IMR-90 (cell line): Measurements from ENCODE around the gene ZNF358. TPM values are rescaled to one million over a fixed set of nuclear protein-coding genes. Genes with fewer than 3 reads are reported as not detected.

Experiments
- ATAC-seq: fragments of 200-7000 bp; cut with Tn5 transposase; 2 replicates; pipeline ENCODE4 v1.9.1; 2020; ENCODE audit warnings: low read depth, mild to moderate bottlenecking, moderate library complexity
- BruUV-seq: library from RNA; stranded (reverse); fragments of 400-500 nt; replicated peaks from 2 replicates; lab custom pipeline; 2021; lab: Mats Ljungman, UMichigan
- CTCF ChIA-PET: fragments of 300-600 bp; formaldehyde crosslinking; extraction: SDS; loops from one replicate; lab custom pipeline; 2021; ENCODE audit warnings: antibody characterized with exemption; lab: Yijun Ruan, JAX
- POLR2A ChIA-PET: fragments of 300-600 bp; sonication (Branson Sonifier 250); formaldehyde crosslinking; loops from one replicate; lab custom pipeline; 2022; ENCODE audit warnings: antibody characterized with exemption; ENCODE audit not compliant: unreplicated experiment; lab: Charles Lee
- DNase-seq: peaks from one replicate; pipeline ENCODE4 v3.0.0; 2013
- H2AFZ ChIP-seq: replicated peaks from 2 replicates; pipeline ENCODE3; 2013; ENCODE audit warnings: low read length, mild to moderate bottlenecking; ENCODE audit not compliant: poor library complexity
- H2AK5ac ChIP-seq: 2 replicates; pipeline ENCODE4 v1.6.1; 2013; ENCODE audit warnings: low read depth, low read length, inconsistent platforms
- H2AK9ac ChIP-seq: replicated peaks from 2 replicates; pipeline ENCODE3; 2013; ENCODE audit warnings: mild to moderate bottlenecking, low read depth, low read length, moderate library complexity; ENCODE audit not compliant: poor library complexity
- H2BK120ac ChIP-seq: 2 replicates; pipeline ENCODE4 v1.6.1; 2013; ENCODE audit warnings: low read depth, low read length, inconsistent platforms
- H2BK15ac ChIP-seq: 3 replicates; pipeline ENCODE4 v1.6.1; 2013; ENCODE audit warnings: low read depth, low read length, inconsistent platforms
- H2BK20ac ChIP-seq: 2 replicates; pipeline ENCODE4 v1.6.1; 2013; ENCODE audit warnings: low read depth, mild to moderate bottlenecking, inconsistent platforms, low read length, moderate library complexity
- H2BK5ac ChIP-seq: 2 replicates; pipeline ENCODE4 v1.6.1; 2013; ENCODE audit warnings: mild to moderate bottlenecking, low read depth, low read length, inconsistent platforms; ENCODE audit not compliant: poor library complexity, severe bottlenecking
- H3K14ac ChIP-seq: replicated peaks from 2 replicates; pipeline ENCODE4 v1.6.1; 2013; ENCODE audit warnings: low read depth, low read length, inconsistent platforms
- H3K18ac ChIP-seq: 2 replicates; pipeline ENCODE4 v1.6.1; 2013; ENCODE audit warnings: low read depth, low read length, control low read depth
- H3K23ac ChIP-seq: 2 replicates; pipeline ENCODE4 v1.6.1; 2013; ENCODE audit warnings: low read depth, low read length, inconsistent platforms
- H3K27ac ChIP-seq: 2 replicates; pipeline ENCODE4 v1.5.1; 2013; ENCODE audit warnings: mild to moderate bottlenecking, control low read depth, low read length; ENCODE audit not compliant: insufficient read depth
- H3K27me3 ChIP-seq: 2 replicates; pipeline ENCODE4 v1.6.1; 2013; ENCODE audit warnings: low read length; ENCODE audit not compliant: control insufficient read depth, insufficient read depth
- H3K36me3 ChIP-seq: 2 replicates; pipeline ENCODE4 v1.6.1; 2013; ENCODE audit warnings: low read length, mixed read lengths; ENCODE audit not compliant: control insufficient read depth, insufficient read depth
- H3K4ac ChIP-seq: 2 replicates; pipeline ENCODE4 v1.6.1; 2013; ENCODE audit warnings: low read depth, low read length, inconsistent platforms
- H3K4me1 ChIP-seq: 2 replicates; pipeline ENCODE4 v1.6.1; 2013; ENCODE audit warnings: low read length, mixed read lengths; ENCODE audit not compliant: control insufficient read depth, insufficient read depth
- H3K4me2 ChIP-seq: 2 replicates; pipeline ENCODE4 v1.6.1; 2013; ENCODE audit warnings: low read depth, mild to moderate bottlenecking, control low read depth, low read length, moderate library complexity
- H3K4me3 ChIP-seq: 2 replicates; pipeline ENCODE4 v1.5.1; 2013; ENCODE audit warnings: low read depth, mild to moderate bottlenecking, control low read depth, low read length, moderate library complexity; ENCODE audit not compliant: insufficient read depth
- H3K56ac ChIP-seq: 2 replicates; pipeline ENCODE4 v1.6.1; 2013; ENCODE audit warnings: low read length, inconsistent platforms; ENCODE audit not compliant: insufficient read depth; ENCODE audit errors: extremely low read depth
- H3K79me1 ChIP-seq, 2 experiments: 2 replicates each; pipeline ENCODE4 v1.6.1; 2013; ENCODE audit warnings: low read length in 2 of 2, inconsistent platforms in 1 of 2, low read depth in 1 of 2
- H3K9ac ChIP-seq: 2 replicates; pipeline ENCODE4 v1.6.1; 2013; ENCODE audit warnings: low read depth, low read length, control low read depth
- H3K9me1 ChIP-seq: 2 replicates; pipeline ENCODE4 v1.6.1; 2013; ENCODE audit warnings: low read length, inconsistent platforms; ENCODE audit not compliant: insufficient read depth
- H3K9me3 ChIP-seq: 2 replicates; pipeline ENCODE4 v1.6.1; 2013; ENCODE audit warnings: low read length; ENCODE audit not compliant: control insufficient read depth, insufficient read depth
- H4K20me1 ChIP-seq: 2 replicates; pipeline ENCODE4 v1.6.1; 2013; ENCODE audit warnings: low read length, inconsistent platforms; ENCODE audit not compliant: insufficient read depth
- H4K5ac ChIP-seq: 2 replicates; pipeline ENCODE4 v1.6.1; 2013; ENCODE audit warnings: mild to moderate bottlenecking, low read depth, low read length, control low read depth
- H4K8ac ChIP-seq, 2 experiments: 2 replicates each; pipeline ENCODE4 v1.6.1; 2013; ENCODE audit warnings: low read depth in 2 of 2, low read length in 2 of 2, control low read depth in 1 of 2, inconsistent platforms in 1 of 2
- H4K91ac ChIP-seq: 2 replicates; pipeline ENCODE4 v1.6.1; 2013; ENCODE audit warnings: low read depth, low read length, inconsistent platforms; ENCODE audit not compliant: insufficient read depth
- ELK1 ChIP-seq: fragments of 150-350 bp; IDR thresholded peaks from 2 replicates; pipeline ENCODE4 v1.6.1; 2016; ENCODE audit warnings: low read depth, mild to moderate bottlenecking, low read length, moderate library complexity, borderline replicate concordance
- FOS ChIP-seq: fragments of 150-350 bp; IDR thresholded peaks from 2 replicates; pipeline ENCODE4 v1.6.1; 2016; ENCODE audit warnings: low read depth, low read length
- MAZ ChIP-seq: IDR thresholded peaks from 2 replicates; pipeline ENCODE4 v1.6.1; 2012; ENCODE audit warnings: low read depth, mild to moderate bottlenecking, low read length, improper control_type of control experiment, moderate library complexity, borderline replicate concordance
- MXI1 ChIP-seq: IDR thresholded peaks from 2 replicates; pipeline ENCODE4 v1.6.1; 2012; ENCODE audit warnings: low read depth, mild to moderate bottlenecking, low read length, moderate library complexity, borderline replicate concordance
- NFE2L2 ChIP-seq: fragments of 150-350 bp; IDR thresholded peaks from 2 replicates; pipeline ENCODE4 v1.6.1; 2016; ENCODE audit warnings: low read depth, mild to moderate bottlenecking, low read length
- RAD21 ChIP-seq: IDR thresholded peaks from 2 replicates; pipeline ENCODE4 v1.6.1; 2012; ENCODE audit warnings: low read length, improper control_type of control experiment
- RCOR1 ChIP-seq: IDR thresholded peaks from 2 replicates; pipeline ENCODE4 v1.6.1; 2012; ENCODE audit warnings: mild to moderate bottlenecking, low read length, improper control_type of control experiment; ENCODE audit not compliant: insufficient replicate concordance
- USF2 ChIP-seq: fragments of 150-350 bp; IDR thresholded peaks from 2 replicates; pipeline ENCODE4 v1.6.1; 2017; ENCODE audit warnings: mild to moderate bottlenecking, antibody characterized with exemption, low read length, low read depth
- WGBS, 2 experiments: methylation state at CpG; one replicate each; pipeline versions ENCODE4 v1.1.5 to v1.1.7; 2013; ENCODE audit warnings: missing lambda C conversion rate in 2 of 2; ENCODE audit not compliant: insufficient read length in 1 of 2; ENCODE audit errors: extremely low coverage in 2 of 2; 5-methylcytosine and 5-hydroxymethylcytosine counted together
- dilution Hi-C: fragments of 300-500 bp; cut with HindIII; formaldehyde crosslinking; loops from one replicate; pipeline ENCODE4 v1.14.3; 2018; ENCODE audit warnings: low sequenced_read_pairs; ENCODE audit not compliant: unreplicated experiment
- in situ Hi-C: fragments of 300-500 bp; cut with MboI; formaldehyde crosslinking; loops from 3 replicates; pipeline ENCODE4 v1.14.3; 2019; ENCODE audit warnings: low sequenced_read_pairs, inconsistent platforms, mixed read lengths
- intact Hi-C: fragments of 100-400 bp; cut with micrococcal nuclease; formaldehyde crosslinking; loops from 2 replicates; pipeline ENCODE4 v1.10.0; 2022
- polyA plus RNA-seq, 3 experiments: library from polyadenylated mRNA; depleted of rRNA; stranded (reverse); fragments of >200 nt; gene quantifications; 2 replicates each; pipeline ENCODE4 v1.2.3, GENCODE V29; 2012; ENCODE audit warnings: low replicate concordance in 1 of 3
- total RNA-seq: library from RNA; depleted of rRNA; stranded (reverse); fragments of >200 nt; gene quantifications from 2 replicates; pipeline ENCODE4 v1.2.3, GENCODE V29; 2012

The ZNF358 gene
- total and polyA plus RNA-seq, 2 of the 4 experiments (the other 2 are of a cell fraction): 5.4 to 30.7 TPM

- peak overlapping the region; percentile 50 to 79; a peak in 3 of 4 replicates for H4K8ac ChIP-seq
- H4K20me1 ChIP-seq: no peaks in the 10 kb centered on the region
- peaks cover 10% of the 10 kb centered on the region for H3K4me1 ChIP-seq
- peak overlapping the region; percentile 75 for H4K5ac ChIP-seq
- peak overlapping the region; percentile 57 for H3K9ac ChIP-seq
- H3K18ac ChIP-seq: no peak overlapping the region
- no peak overlapping the region for H2BK120ac ChIP-seq
- H3K9me3 ChIP-seq: no peaks in the 10 kb centered on the region
- peak overlapping the region; percentile 54 for H3K23ac ChIP-seq
- peaks cover 8 to 16% of the 10 kb centered on the region in 2 experiments; a peak in 2 of 4 replicates for H3K79me1 ChIP-seq
- peak overlapping the region; percentile 88 for H3K14ac ChIP-seq
- H2AK9ac ChIP-seq: peak overlapping the region; percentile 97
- H2AK5ac ChIP-seq: peak overlapping the region; percentile 59
- peak overlapping the region; percentile 92 for H2AFZ ChIP-seq
- in situ Hi-C loops: no loop called here
- peaks cover 7% of the 10 kb centered on the region for H3K9me1 ChIP-seq
- peak overlapping the region; percentile 90 for H3K4ac ChIP-seq
- CTCF ChIA-PET: no interaction called here
- H3K56ac ChIP-seq: no peak overlapping the region
- dilution Hi-C loops: no loop called here
- POLR2A ChIA-PET: no interaction called here
- 20% methylated on average over 6 of the region's 30 CpGs; no CpG with 5 or more reads in 1 of the 2 experiments for WGBS, 2 experiments
- H3K27ac ChIP-seq: peak overlapping the region; percentile 45
- H2BK15ac ChIP-seq: no peak overlapping the region
- peak overlapping the region; percentile 8 for H2BK5ac ChIP-seq
- ATAC-seq: no peak
- intact Hi-C loops: no loop called here
- peak overlapping the region; percentile 58; the same call in 1 of the 2 replicates for H4K91ac ChIP-seq
- no TSS peak for BruUV-seq
- H3K36me3 ChIP-seq: peaks cover 15% of the 10 kb centered on the region
- peak overlapping the region; percentile 69 for H3K4me2 ChIP-seq
- no peak overlapping the region for H2BK20ac ChIP-seq
- DNase-seq: no peak
- TF ChIP-seq MAZ (no peak), RAD21 (no peak), MXI1 (no peak), RCOR1 (no peak), ELK1 (no peak), FOS (no peak), NFE2L2 (no peak), USF2 (no peak)
- peak overlapping the region; percentile 55 for H3K4me3 ChIP-seq
- H3K27me3 ChIP-seq: no peaks in the 10 kb centered on the region
Observed at GRCh38 chr19:7535998-7536695, 20.2 kb downstream of the ZNF358 start.
